ENCODE results near the gene MAN1C1.

DNA sequence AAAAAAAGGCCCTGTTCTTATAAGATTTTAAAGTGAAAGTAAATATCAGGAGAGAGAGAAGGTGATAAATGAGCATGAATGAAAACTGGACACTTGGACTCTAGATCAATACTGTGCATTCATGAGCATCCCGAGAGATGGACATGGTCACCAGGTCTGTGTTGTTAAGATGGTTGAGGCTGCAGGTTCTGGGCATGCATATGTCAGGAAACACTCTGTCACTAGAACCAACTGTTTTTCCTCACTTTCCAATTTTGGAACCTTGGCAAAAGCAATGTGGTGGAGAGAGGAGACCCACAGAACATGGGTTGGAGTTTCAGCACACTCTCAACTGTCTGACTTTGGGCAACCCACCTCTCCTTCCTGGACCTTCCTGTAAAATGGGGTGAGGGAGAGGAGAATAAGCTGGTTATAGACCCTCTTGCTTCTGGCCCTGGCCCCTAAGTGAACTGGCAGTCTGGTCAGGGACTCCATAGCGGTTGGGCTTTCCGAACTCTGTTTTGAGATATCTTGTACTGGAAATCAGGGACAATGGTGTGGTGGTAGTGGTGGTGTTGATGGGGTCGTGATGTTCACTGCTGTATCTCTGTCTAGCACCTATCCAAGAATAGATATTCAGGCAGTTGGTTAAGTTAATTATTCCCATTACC is 4.2 kb downstream of the MAN1C1 start:
- TF ChIP-seq, protein P1, sequence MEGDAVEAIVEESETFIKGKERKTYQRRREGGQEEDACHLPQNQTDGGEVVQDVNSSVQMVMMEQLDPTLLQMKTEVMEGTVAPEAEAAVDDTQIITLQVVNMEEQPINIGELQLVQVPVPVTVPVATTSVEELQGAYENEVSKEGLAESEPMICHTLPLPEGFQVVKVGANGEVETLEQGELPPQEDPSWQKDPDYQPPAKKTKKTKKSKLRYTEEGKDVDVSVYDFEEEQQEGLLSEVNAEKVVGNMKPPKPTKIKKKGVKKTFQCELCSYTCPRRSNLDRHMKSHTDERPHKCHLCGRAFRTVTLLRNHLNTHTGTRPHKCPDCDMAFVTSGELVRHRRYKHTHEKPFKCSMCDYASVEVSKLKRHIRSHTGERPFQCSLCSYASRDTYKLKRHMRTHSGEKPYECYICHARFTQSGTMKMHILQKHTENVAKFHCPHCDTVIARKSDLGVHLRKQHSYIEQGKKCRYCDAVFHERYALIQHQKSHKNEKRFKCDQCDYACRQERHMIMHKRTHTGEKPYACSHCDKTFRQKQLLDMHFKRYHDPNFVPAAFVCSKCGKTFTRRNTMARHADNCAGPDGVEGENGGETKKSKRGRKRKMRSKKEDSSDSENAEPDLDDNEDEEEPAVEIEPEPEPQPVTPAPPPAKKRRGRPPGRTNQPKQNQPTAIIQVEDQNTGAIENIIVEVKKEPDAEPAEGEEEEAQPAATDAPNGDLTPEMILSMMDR (IDR thresholded peaks at IDR 0.05; ENCODE audit: low read depth, low read length) = no peak
- no peak for TF ChIP-seq EZH2phosphoT487 (IDR thresholded peaks at IDR 0.05; ENCODE audit: low read depth)

All from OCI-LY3 (cell line).